ENCODE data around the gene CDC16. TPM values are rescaled to one million over a fixed set of nuclear protein-coding genes. Genes with fewer than 3 reads are reported as not detected.

CDC16 gene
- total and polyA plus RNA-seq, 3 experiments from 2014 or later, result 22.1 to 79.5 (median 74.7) TPM

GRCh38 chr13:114288157-114288591 is 53.5 kb downstream of the CDC16 start:
- Mint-ChIP-seq H3K27me3 (peaks cover 0 to 1% of the 10 kb centered on the region in 2 donors), H3K4me1 (peaks cover 35 to 52% (median 38%) of the 10 kb centered on the region in 3 donors), H3K4me3 (no peak overlapping the region), H3K36me3 (peaks cover 8 to 88% (median 24%) of the 10 kb centered on the region in 3 donors), H3K9me3 (no peaks in the 10 kb centered on the region), H3K27ac (peak overlapping the region in 1 of 8 donors; percentile 34)
- H3K36me3 ChIP-seq (ENCODE audit: insufficient read depth, low read length), result peaks cover 35% of the 10 kb centered on the region
- CTCF ChIA-PET, result no interaction called here
- H3K27ac ChIP-seq (ENCODE audit: low read depth, low read length), result no peak overlapping the region
- H3K4me1 ChIP-seq (ENCODE audit: insufficient read depth, low read length), result peaks cover 18% of the 10 kb centered on the region
- no peak overlapping the region for H3K4me3 ChIP-seq (ENCODE audit: low read length)
- DNase-seq, result no peak
- no peaks in the 10 kb centered on the region for H3K9me3 ChIP-seq (ENCODE audit: low read length)
- POLR2A ChIA-PET, result no interaction called here
- no peaks in the 10 kb centered on the region for H3K27me3 ChIP-seq (ENCODE audit: insufficient read depth, low read length, poor library complexity, severe bottlenecking)

- ChIA-PET POLR2A (no interaction called here), CTCF (no interaction called here)
- Histone ChIP-seq H3K4me1 (ENCODE audit: insufficient read depth, low read length) (no peaks in the 10 kb centered on the region), H3K4me3 (ENCODE audit: low read length) (no peak overlapping the region), H3K27me3 (ENCODE audit: insufficient read depth, low read length, poor library complexity, severe bottlenecking) (no peaks in the 10 kb centered on the region), H3K27ac (ENCODE audit: low read depth, low read length) (no peak overlapping the region), H3K36me3 (ENCODE audit: insufficient read depth, low read length) (peaks cover 11% of the 10 kb centered on the region), H3K9me3 (ENCODE audit: low read length) (no peaks in the 10 kb centered on the region)
- peaks cover 3 to 11% (median 10%) of the 10 kb centered on the region in 3 donors for H3K4me1 Mint-ChIP-seq
- DNase-seq, result no peak
- H3K9me3 Mint-ChIP-seq, result no peaks in the 10 kb centered on the region
- no peaks in the 10 kb centered on the region for H3K27me3 Mint-ChIP-seq
- no peak overlapping the region for H3K27ac Mint-ChIP-seq
- peaks cover under 1 to 56% (median 15%) of the 10 kb centered on the region in 3 donors for H3K36me3 Mint-ChIP-seq
- H3K4me3 Mint-ChIP-seq, result no peak overlapping the region
Observed at GRCh38 chr13:114296448-114296847, 61.8 kb downstream of the CDC16 start.

DNA sequence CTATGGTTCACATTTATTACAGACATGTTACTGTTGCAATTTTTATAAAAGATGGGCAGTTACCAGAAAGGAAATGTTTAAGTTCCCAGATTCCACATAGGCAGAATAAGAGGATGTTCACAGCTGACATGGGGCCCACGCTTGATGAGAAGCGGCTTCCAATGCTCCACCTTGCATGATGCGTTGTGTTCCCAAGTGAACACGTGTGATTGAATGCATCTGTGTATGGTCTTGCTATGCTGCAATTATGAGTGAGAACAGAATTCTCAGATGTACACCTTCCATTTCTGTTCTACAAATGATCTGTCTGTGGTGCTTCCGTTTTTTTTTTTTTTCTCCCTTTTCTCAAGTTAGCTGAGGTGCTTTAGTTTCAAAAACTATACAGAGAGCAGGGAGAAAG is 62.2 kb downstream of the CDC16 start:
- H3K4me3 ChIP-seq (ENCODE audit: low read length), result no peak overlapping the region
- Mint-ChIP-seq H3K9me3 (no peaks in the 10 kb centered on the region), H3K4me1 (peaks cover 1 to 11% (median 10%) of the 10 kb centered on the region in 3 donors), H3K27me3 (no peaks in the 10 kb centered on the region), H3K4me3 (no peak overlapping the region), H3K36me3 (peaks cover 4 to 56% (median 17%) of the 10 kb centered on the region in 3 donors), H3K27ac (peak overlapping the region in 1 of 8 donors; percentile 40)
- ChIA-PET POLR2A (interaction anchor here (0.6 kb wide), 1 partner anchor 31 kb away, joined by 3 read pairs; no protein-coding TSS in a partner anchor), CTCF (no interaction called here)
- H3K9me3 ChIP-seq (ENCODE audit: low read length), result no peaks in the 10 kb centered on the region
- H3K4me1 ChIP-seq (ENCODE audit: insufficient read depth, low read length), result no peaks in the 10 kb centered on the region
- H3K27me3 ChIP-seq (ENCODE audit: insufficient read depth, low read length, poor library complexity, severe bottlenecking), result no peaks in the 10 kb centered on the region
- H3K27ac ChIP-seq (ENCODE audit: low read depth, low read length), result no peak overlapping the region
- no peak for DNase-seq
- H3K36me3 ChIP-seq (ENCODE audit: insufficient read depth, low read length), result peaks cover 9% of the 10 kb centered on the region

- POLR2A ChIA-PET, result no interaction called here
- Mint-ChIP-seq H3K27ac (peak overlapping the region in 1 of 8 donors; percentile 64), H3K9me3 (no peaks in the 10 kb centered on the region), H3K36me3 (peaks cover 9 to 58% (median 21%) of the 10 kb centered on the region in 3 donors), H3K27me3 (no peaks in the 10 kb centered on the region), H3K4me3 (no peak overlapping the region), H3K4me1 (peaks cover 1 to 4% (median 4%) of the 10 kb centered on the region in 3 donors)
- DNase-seq, result no peak
- Histone ChIP-seq H3K4me3 (ENCODE audit: low read length) (no peak overlapping the region), H3K36me3 (ENCODE audit: insufficient read depth, low read length) (peaks cover 6% of the 10 kb centered on the region), H3K9me3 (ENCODE audit: low read length) (no peaks in the 10 kb centered on the region), H3K27ac (ENCODE audit: low read depth, low read length) (no peak overlapping the region), H3K4me1 (ENCODE audit: insufficient read depth, low read length) (no peaks in the 10 kb centered on the region), H3K27me3 (ENCODE audit: insufficient read depth, low read length, poor library complexity, severe bottlenecking) (no peaks in the 10 kb centered on the region)
- CTCF ChIA-PET, result no interaction called here
Observed at GRCh38 chr13:114298866-114299265, 64.2 kb downstream of the CDC16 start.

- Mint-ChIP-seq H3K9me3 (no peaks in the 10 kb centered on the region), H3K36me3 (peaks cover 9 to 63% (median 21%) of the 10 kb centered on the region in 3 donors), H3K27ac (peak overlapping the region in 1 of 8 donors; percentile 33), H3K4me1 (peaks cover 0 to 4% (median 3%) of the 10 kb centered on the region in 3 donors), H3K27me3 (no peaks in the 10 kb centered on the region), H3K4me3 (no peak overlapping the region)
- H3K9me3 ChIP-seq (ENCODE audit: low read length), result no peaks in the 10 kb centered on the region
- no peaks in the 10 kb centered on the region for H3K27me3 ChIP-seq (ENCODE audit: insufficient read depth, low read length, poor library complexity, severe bottlenecking)
- CTCF ChIA-PET, result no interaction called here
- H3K27ac ChIP-seq (ENCODE audit: low read depth, low read length), result no peak overlapping the region
- H3K36me3 ChIP-seq (ENCODE audit: insufficient read depth, low read length), result peaks cover 11% of the 10 kb centered on the region
- POLR2A ChIA-PET, result no interaction called here
- H3K4me1 ChIP-seq (ENCODE audit: insufficient read depth, low read length), result no peaks in the 10 kb centered on the region
- no peak overlapping the region for H3K4me3 ChIP-seq (ENCODE audit: low read length)
- no peak for DNase-seq
Observed at GRCh38 chr13:114299604-114300305, 65.1 kb downstream of the CDC16 start.

DNA sequence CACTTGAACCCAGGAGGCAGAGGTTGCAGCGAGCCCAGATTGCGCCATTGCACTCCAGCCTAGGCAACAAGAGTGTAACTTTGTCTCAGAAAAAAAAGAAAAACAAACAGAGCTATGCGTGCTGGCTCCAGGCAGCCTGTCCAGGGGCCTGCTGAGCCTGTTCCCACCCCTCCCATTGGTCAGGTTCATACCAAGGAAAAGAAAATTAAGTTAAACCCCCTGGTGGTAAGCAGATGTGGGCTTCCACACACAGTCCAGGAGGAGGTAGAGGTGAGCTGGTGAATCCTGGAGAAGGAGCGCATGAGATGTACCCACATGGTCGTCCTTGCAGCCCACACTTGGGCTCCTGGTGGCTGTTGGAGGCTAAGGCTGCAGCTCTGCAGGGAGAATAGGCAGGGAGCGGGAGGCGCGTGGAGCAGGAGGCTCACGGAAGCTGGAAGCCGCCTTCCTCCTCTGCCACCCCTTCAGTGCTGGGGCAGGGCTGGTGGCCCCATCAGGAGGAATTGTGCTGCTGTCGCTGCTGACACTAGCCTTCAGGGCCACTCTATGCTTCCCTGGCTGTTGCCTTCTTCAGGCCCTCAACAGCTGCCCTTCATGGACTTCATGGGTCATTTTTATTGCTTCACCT is 69.1 kb downstream of the CDC16 start:
- no peak for DNase-seq
- H3K36me3 Mint-ChIP-seq, result peaks cover 9 to 61% (median 18%) of the 10 kb centered on the region in 3 donors
- no peak overlapping the region for H3K27ac ChIP-seq (ENCODE audit: low read depth, low read length)
- no peaks in the 10 kb centered on the region for H3K9me3 ChIP-seq (ENCODE audit: low read length)
- peaks cover 16% of the 10 kb centered on the region for H3K36me3 ChIP-seq (ENCODE audit: insufficient read depth, low read length)
- H3K4me3 ChIP-seq (ENCODE audit: low read length), result no peak overlapping the region
- H3K4me1 Mint-ChIP-seq, result no peaks in the 10 kb centered on the region
- no peak overlapping the region for H3K4me3 Mint-ChIP-seq
- ChIA-PET CTCF (interaction anchor here (1.0 to 1.3 kb wide), 2 partner anchors 10 to 16 kb away, joined by 3 read pairs; no protein-coding TSS in a partner anchor), POLR2A (no interaction called here)
- no peaks in the 10 kb centered on the region for H3K27me3 ChIP-seq (ENCODE audit: insufficient read depth, low read length, poor library complexity, severe bottlenecking)
- no peaks in the 10 kb centered on the region for H3K27me3 Mint-ChIP-seq
- no peak overlapping the region for H3K27ac Mint-ChIP-seq
- H3K4me1 ChIP-seq (ENCODE audit: insufficient read depth, low read length), result no peaks in the 10 kb centered on the region
- H3K9me3 Mint-ChIP-seq, result no peaks in the 10 kb centered on the region

- Histone ChIP-seq H3K9me3 (ENCODE audit: low read length) (no peaks in the 10 kb centered on the region), H3K4me1 (ENCODE audit: insufficient read depth, low read length) (no peaks in the 10 kb centered on the region), H3K4me3 (ENCODE audit: low read length) (no peak overlapping the region), H3K27me3 (ENCODE audit: insufficient read depth, low read length, poor library complexity, severe bottlenecking) (no peaks in the 10 kb centered on the region), H3K27ac (ENCODE audit: low read depth, low read length) (no peak overlapping the region), H3K36me3 (ENCODE audit: insufficient read depth, low read length) (peaks cover 16% of the 10 kb centered on the region)
- Mint-ChIP-seq H3K4me1 (no peaks in the 10 kb centered on the region), H3K27ac (peak overlapping the region in 1 of 8 donors; percentile 19), H3K27me3 (no peaks in the 10 kb centered on the region), H3K4me3 (no peak overlapping the region), H3K9me3 (no peaks in the 10 kb centered on the region), H3K36me3 (peaks cover 9 to 54% (median 13%) of the 10 kb centered on the region in 3 donors)
- CTCF ChIA-PET, result no interaction called here
- DNase-seq, result no peak
- POLR2A ChIA-PET, result no interaction called here
Observed at GRCh38 chr13:114304346-114305034, 69.8 kb downstream of the CDC16 start.

DNA sequence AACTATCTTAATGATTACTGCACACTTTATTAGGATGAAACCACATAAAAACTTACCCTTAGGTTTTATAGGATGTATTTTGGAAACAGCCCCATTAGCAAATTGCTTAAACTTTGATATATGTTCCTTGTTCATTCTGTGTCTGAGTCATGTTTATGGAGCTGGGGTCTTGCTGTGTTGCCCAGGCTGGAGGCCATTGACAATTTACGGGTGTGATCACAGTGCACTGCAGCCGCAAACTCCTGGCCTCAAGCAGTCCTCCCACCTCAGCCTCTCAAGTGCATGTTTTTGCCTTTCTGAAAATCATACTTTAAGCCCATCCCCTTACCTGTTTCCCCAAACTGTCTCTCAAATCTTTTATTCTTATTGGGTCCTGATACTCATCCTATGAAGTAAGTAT is 74.4 kb downstream of the CDC16 start:
- Histone ChIP-seq H3K4me3 (ENCODE audit: low read length) (no peak overlapping the region), H3K4me1 (ENCODE audit: insufficient read depth, low read length) (peaks cover 11% of the 10 kb centered on the region), H3K27me3 (ENCODE audit: insufficient read depth, low read length, poor library complexity, severe bottlenecking) (no peaks in the 10 kb centered on the region), H3K9me3 (ENCODE audit: low read length) (no peaks in the 10 kb centered on the region), H3K36me3 (ENCODE audit: insufficient read depth, low read length) (peaks cover 9% of the 10 kb centered on the region), H3K27ac (ENCODE audit: low read depth, low read length) (no peak overlapping the region)
- peaks cover 0 to 26% (median 5%) of the 10 kb centered on the region in 3 donors for H3K36me3 Mint-ChIP-seq
- H3K27me3 Mint-ChIP-seq, result no peaks in the 10 kb centered on the region
- no peak for DNase-seq
- H3K4me3 Mint-ChIP-seq, result no peak overlapping the region
- POLR2A ChIA-PET, result no interaction called here
- CTCF ChIA-PET, result no interaction called here
- no peaks in the 10 kb centered on the region for H3K9me3 Mint-ChIP-seq
- H3K27ac Mint-ChIP-seq, result peak overlapping the region in 1 of 8 donors; percentile 29
- peaks cover 12 to 14% (median 14%) of the 10 kb centered on the region in 3 donors for H3K4me1 Mint-ChIP-seq
